ENCODE data around the gene DAPK1.
"Not testable (repeated sequence)": the region's sequence is repeated elsewhere in the genome, so short reads cannot be mapped to it uniquely, and the experiment has no call there.

DAPK1 gene

DNA sequence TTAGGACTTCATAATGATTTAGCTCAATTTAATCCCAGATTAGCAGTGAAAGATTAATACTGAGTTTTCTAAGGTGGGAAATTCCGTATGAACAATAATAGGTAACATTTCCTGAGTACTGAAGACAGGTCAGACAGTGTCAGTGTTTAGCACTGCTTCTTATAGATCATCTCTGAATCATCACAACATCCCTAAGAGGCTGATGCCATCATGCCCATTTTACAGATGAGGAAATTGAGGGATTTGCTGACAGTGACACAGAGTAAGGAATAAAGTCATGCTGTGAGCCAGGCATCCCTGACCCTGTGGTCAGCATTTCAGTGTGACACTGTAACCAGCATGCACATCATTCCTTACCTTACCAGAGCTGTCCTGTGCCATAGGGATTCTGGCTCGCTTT is 44.5 kb downstream of the DAPK1 start:
- no peak for DNase-seq (ENCODE audit: low read depth, low spot score)

- DNase-seq (ENCODE audit: low read depth, low spot score): no peak
These were observed 45.6 kb downstream of the DAPK1 start for GRCh38 chr9:87543251-87543650.

GRCh38 chr9:87545858-87546257 is 48.2 kb downstream of the DAPK1 start:
- no peak for DNase-seq (ENCODE audit: low read depth, low spot score)

DNA sequence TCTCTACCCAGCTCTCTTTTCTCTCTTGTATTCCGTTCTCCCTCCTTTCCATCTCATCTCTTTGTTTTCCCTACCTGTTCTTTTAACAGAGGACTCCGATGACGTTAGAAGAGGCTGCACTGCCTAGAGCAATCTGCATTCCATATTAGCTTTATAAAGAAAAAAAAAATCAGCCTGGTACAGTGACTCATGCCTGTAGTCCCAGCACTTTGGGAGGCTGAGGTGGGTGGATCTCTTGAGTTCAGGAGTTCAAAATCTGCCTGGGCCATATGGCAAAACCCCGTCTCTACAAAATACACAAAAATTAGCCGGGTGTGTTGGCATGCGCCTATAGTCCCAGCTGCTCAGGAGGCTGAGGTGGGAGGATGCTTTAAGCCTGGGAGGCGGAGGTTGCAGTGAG is 49.0 kb downstream of the DAPK1 start:
- no peak for DNase-seq (ENCODE audit: low read depth, low spot score)

DNA sequence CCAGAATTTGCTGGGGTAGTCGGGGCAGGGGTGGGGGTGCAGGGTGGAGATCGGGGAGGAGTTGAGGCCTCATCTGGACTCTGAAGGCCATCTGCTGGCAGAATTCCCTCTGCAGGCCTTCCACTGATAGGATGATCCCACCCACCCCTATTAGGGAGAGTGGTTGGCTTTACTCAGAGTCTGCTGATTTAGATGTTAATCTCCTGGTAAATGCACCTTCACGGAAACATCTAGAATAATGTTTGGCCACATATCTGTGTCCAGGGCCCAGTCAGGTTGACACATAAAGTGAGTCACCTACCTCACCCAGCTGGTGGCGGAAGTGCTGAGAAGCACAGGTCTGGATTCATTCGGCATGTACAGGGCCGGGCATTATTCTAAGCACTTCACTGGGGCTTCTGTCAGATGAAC is 50.0 kb downstream of the DAPK1 start:
- no peak for DNase-seq (ENCODE audit: low read depth, low spot score)

DNA sequence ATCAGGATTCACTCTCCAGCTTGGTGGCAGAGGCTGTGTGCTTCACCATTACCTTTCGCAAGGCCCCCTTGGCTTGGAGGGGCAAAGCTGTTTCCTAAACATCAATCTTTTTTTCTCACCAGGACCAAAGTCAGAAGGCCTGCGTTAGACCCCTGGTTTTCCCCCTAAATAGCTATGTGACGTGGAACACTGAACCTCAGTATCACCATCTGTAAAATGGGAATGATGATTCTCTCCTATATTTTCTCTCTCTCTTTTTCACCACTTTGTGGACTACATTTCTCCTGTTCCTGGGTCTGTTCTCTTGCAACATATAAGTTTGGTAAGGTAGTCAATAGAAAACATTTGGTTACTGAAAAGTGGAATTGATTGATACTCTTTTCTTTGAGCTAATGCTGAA is 50.5 kb downstream of the DAPK1 start:
- DNase-seq (ENCODE audit: low read depth, low spot score): no peak

DNA sequence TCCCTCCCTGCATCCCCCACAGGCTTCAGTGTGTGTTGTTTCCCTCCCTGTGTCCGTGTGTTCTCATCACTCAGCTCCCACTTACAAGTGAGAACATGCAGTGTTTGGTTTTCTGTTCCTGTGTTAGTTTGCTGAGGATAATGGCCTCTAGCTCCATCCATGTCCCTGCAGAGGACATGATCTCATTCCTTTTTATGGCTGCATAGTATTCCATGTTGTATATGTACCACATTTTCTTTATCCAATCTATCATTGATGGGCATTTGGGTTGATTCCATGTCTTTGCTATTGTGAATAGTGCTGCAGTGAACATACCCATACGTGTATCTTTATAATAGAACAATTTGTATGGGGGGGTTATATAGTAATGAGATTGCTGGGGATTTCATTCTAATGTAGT is 51.4 kb downstream of the DAPK1 start:
- not testable (repeated sequence) for DNase-seq (ENCODE audit: low read depth, low spot score)

DNA sequence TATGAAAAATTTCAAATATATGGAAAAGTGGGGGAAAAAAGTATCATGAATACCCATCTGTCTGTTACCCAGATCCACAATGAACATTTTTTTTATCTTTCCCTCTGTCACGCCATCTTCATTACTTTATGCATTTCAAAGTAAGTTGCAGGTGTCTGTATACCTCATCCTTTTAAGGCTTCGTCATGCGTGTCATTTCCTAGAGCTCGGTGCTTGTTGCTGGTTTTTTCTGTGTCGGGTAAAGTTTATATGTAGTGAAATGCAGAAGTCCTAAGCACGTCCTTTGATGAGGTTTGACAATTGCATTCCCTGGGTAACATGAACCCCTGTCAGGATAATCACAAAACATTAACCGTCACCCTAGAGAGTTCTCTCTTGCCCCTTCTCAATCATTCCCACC is 52.1 kb downstream of the DAPK1 start:
- DNase-seq (ENCODE audit: low read depth, low spot score): no peak

- no peak for DNase-seq (ENCODE audit: low read depth, low spot score)
These were observed 52.7 kb downstream of the DAPK1 start for GRCh38 chr9:87550253-87550954.

GRCh38 chr9:87551772-87552217 is 54.1 kb downstream of the DAPK1 start:
- no peak for DNase-seq (ENCODE audit: low read depth, low spot score)

DNA sequence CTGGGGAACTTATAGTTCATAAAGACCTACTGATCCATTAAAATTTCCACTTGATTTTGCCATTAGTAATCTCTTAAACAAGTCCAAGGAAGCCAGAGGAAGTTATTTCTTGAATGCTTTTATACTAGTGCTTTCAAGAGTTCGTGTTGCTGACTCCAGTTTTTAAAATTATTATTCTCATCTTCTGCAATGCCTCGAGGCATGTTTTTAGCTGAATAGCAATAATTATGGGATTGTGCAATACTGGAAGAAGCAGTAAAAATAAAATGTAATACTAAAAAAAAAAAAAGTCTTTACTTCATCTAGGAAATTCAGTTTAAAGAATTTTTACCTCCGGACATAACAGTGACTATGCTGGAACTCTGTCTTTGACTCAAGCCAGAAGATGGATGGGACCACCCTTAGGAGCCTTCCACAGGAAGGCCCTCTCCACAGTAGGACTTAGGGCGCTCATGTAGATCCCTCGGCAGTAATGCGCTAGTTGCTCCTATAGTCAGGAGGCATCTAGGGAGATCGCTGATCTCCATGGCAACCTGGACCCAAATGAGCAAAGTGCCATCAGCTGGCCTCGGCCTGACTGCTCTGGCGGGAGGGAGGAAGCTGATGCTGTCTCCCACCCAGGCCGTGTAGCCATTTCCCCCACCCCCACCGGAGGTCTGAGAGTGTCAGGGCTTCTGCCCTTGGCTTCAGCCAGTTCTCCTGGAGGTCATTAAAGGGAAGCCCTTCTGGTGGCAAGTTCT is 56.7 kb downstream of the DAPK1 start:
- no peak for DNase-seq (ENCODE audit: low read depth, low spot score)

DNA sequence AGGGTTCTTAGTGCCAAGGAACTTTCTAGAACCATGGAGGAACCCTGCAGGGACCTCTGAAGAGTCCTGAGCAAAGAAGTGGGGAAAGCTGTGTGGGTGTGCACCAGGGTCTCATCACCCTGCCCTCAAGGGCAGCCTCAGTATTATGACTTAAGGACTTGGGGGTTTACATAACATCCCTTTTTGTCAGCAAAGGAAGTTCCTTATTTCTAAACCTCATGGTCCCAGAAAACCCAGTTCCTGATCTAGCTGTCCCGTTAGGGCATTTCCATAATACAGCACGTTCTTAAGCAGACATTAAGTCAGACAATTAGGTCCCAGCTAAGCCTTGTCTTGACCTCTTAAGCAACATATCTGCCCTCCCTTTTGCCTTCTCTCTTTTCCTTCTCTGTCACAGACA is 57.3 kb downstream of the DAPK1 start:
- no peak for DNase-seq (ENCODE audit: low read depth, low spot score)

GRCh38 chr9:87556039-87556438 is 58.4 kb downstream of the DAPK1 start:
- no peak for DNase-seq (ENCODE audit: low read depth, low spot score)

DNA sequence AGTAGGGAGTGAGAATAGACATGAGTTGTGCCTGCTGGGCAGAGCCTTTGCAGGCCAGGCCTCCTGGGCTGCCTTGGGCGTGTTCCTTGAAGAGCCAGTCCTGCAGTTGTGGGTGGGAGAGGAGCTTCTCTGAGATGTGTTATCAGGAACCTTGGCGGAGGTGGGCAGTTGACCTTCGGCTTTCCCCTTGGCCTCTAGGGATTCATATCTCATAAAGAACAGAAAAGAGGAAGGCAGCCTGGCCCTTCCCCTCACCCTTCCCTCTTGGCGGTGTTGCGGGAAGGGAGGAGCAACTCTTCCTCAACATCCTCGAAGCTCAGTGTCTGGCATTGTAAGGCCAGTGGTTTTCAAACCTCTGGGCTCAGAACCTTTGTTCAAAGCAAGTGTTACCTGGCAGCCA is 59.2 kb downstream of the DAPK1 start:
- DNase-seq (ENCODE audit: low read depth, low spot score): no peak

GRCh38 chr9:87557996-87558395 is 60.3 kb downstream of the DAPK1 start:
- DNase-seq (ENCODE audit: low read depth, low spot score): no peak

DNA sequence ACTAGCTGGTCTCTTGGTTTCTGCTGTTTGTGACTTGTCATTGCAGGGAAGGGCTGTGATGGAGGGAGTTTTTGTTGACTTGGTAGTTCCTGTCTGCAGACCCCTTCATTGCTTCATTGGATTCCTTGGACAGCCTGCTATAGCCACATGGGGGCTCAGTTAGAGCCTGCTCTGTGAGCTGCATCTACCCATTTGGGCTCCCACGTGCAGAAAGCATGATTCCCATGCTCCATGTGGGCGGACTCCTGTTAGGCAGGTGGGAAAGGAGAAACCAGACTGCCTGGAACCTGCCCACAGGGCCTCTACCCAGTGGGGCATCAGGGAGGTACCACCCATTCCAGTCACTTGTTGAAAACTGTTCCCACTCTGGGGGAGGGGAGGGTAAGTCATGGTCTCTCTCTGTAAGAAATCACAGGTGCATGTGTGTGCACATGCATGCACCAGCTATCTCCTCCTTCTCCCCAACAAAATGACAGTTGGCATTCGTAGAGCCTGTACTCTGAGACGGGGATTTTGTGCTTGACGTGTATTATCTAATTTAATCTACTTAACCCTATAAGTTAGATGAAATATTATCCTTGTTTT is 61.0 kb downstream of the DAPK1 start:
- no peak for DNase-seq (ENCODE audit: low read depth, low spot score)

GRCh38 chr9:87562062-87562461 is 64.4 kb downstream of the DAPK1 start:
- no peak for DNase-seq (ENCODE audit: low read depth, low spot score)

DNA sequence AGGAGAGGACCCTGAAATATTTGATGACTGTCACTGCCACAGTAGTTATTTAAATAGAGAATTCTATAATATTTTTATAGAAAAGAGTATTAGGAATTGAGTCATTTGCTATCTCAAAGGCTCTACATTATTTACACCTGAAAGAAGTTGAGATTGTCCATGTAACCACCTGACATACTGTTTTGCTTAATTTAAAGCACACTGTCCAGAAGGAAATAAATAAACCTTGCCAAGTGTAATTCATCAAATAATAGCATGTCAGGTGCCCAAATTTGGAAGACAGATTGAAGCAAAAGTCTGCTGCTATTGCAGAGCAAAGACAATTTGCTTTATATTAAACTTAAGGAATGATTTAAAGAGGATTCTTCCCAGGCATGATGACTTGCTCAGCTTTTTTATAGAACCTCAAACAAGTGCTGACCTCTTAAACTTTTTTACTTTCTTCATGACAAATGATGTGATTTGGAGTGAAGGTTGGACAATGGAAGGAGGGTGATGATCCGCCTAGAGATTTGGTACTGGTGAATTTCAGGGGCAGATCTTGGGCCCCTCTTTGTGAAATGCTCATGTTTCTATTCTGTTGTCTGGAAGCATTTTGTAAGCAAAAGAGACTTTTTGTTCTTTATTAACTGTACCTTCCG is 65.0 kb downstream of the DAPK1 start:
- no peak for DNase-seq (ENCODE audit: low read depth, low spot score)

- DNase-seq (ENCODE audit: low read depth, low spot score): no peak
These were observed 66.4 kb downstream of the DAPK1 start for GRCh38 chr9:87564111-87564510.

DNA sequence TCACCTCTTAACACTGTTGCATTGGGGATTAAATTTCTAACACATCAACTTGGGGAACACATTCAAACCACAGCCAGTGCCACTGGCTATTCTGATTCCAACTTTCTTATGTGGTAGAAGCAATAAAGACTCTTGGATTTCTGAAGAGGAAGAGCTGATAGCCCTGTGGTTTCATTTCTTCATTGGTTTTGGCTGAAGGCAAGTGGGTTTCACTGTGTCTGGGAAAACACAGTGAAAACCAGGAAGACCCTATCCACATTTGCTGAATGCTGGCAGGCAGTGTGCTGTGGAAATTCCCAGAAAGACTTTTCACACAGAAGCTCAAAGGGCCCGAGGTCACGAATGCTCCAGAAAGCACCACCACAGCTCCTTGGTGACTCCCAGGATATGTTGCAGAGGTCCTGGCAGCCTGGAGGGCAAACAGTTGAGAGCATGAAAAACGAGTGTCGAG is 67.1 kb downstream of the DAPK1 start:
- peak; percentile 61 for DNase-seq (ENCODE audit: low read depth, low spot score)

DNA sequence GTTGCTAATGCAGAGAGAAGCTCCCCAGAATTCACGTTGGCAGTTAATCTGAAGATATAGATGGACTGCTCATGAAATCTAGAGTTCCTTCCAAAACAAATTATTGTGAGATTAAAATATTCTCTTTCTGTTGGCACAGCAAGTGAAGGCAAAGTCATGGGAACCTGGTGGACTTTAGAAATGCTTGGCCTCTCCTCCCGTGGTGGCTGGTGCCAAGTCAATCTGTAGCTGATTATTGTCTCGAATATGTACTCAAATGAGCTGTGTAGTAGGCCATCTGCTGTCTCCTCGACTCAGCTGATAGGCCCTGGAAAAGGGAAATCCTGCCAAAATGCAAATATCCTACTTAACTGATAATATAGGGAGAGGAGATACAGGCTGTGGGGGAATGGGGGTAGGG is 69.3 kb downstream of the DAPK1 start:
- no peak for DNase-seq (ENCODE audit: low read depth, low spot score)

GRCh38 chr9:87567571-87567970 is 69.9 kb downstream of the DAPK1 start:
- DNase-seq (ENCODE audit: low read depth, low spot score): no peak
